Measurements from ENCODE around the gene NTM. TPM values are rescaled to one million over a fixed set of nuclear protein-coding genes. Genes with fewer than 3 reads are reported as not detected.

NTM gene
- total RNA-seq, 3 donors from 2014 or later = 0.66 to 9.0 (median 1.0) TPM

GRCh38 chr11:131874070-131874469 lies 503.7 kb downstream of the NTM start:
- Histone ChIP-seq H3K4me1 (no peaks in the 10 kb centered on the region), H3K27me3 (no peaks in the 10 kb centered on the region), H3K36me3 (no peaks in the 10 kb centered on the region), H3K9me3 (no peaks in the 10 kb centered on the region), H3K27ac (no peak overlapping the region), H3K4me3 (no peak overlapping the region)
- DNase-seq (ENCODE audit: low spot score in 2 of 2) = no peak
- intact Hi-C loops (cut with DNase I; ENCODE audit: low total_unique reads) = no loop called here
- TF ChIP-seq POLR2AphosphoS5 (IDR thresholded peaks at IDR 0.05) (no peak), POLR2A (IDR thresholded peaks at IDR 0.05) (no peak)
- TF ChIP-seq, protein P1, sequence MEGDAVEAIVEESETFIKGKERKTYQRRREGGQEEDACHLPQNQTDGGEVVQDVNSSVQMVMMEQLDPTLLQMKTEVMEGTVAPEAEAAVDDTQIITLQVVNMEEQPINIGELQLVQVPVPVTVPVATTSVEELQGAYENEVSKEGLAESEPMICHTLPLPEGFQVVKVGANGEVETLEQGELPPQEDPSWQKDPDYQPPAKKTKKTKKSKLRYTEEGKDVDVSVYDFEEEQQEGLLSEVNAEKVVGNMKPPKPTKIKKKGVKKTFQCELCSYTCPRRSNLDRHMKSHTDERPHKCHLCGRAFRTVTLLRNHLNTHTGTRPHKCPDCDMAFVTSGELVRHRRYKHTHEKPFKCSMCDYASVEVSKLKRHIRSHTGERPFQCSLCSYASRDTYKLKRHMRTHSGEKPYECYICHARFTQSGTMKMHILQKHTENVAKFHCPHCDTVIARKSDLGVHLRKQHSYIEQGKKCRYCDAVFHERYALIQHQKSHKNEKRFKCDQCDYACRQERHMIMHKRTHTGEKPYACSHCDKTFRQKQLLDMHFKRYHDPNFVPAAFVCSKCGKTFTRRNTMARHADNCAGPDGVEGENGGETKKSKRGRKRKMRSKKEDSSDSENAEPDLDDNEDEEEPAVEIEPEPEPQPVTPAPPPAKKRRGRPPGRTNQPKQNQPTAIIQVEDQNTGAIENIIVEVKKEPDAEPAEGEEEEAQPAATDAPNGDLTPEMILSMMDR (IDR thresholded peaks at IDR 0.05) = no peak

DNA sequence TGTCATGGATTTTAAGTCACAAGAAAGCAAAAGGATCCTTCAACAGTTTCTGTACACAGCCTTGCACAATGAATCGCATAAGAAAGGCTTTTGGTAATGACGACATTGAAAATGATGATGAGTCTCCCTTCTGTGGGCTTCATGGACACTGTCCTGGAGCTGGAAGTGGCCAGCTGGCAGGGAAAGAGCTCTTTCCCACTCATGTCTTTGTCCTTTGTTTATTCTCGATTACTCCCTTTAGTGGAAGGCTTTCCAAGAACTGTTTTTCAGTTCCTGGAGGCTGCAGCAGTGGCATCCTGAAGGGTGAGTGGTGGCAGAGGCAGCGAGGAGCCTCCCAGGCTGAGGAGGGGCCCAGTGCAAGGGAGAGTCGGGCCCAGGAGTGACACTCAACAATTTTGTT lies 505.2 kb downstream of the NTM start:
- H3K36me3 ChIP-seq = no peaks in the 10 kb centered on the region
- H3K4me1 ChIP-seq = no peaks in the 10 kb centered on the region
- no peaks in the 10 kb centered on the region for H3K9me3 ChIP-seq
- DNase-seq (ENCODE audit: low spot score in 2 of 2) = no peak
- H3K4me3 ChIP-seq = no peak overlapping the region
- intact Hi-C loops (cut with DNase I; ENCODE audit: low total_unique reads) = no loop called here
- peak overlapping the region in 1 of 2 donors; percentile 16 for H3K27ac ChIP-seq
- no peaks in the 10 kb centered on the region for H3K27me3 ChIP-seq
- no peak for TF ChIP-seq POLR2AphosphoS5 (IDR thresholded peaks at IDR 0.05)
- TF ChIP-seq, protein P1 (IDR thresholded peaks at IDR 0.05) = no peak
- no peak for TF ChIP-seq POLR2A (IDR thresholded peaks at IDR 0.05)

- H3K9me3 ChIP-seq = no peaks in the 10 kb centered on the region
- H3K36me3 ChIP-seq = no peaks in the 10 kb centered on the region
- intact Hi-C loops (cut with DNase I; ENCODE audit: low total_unique reads) = no loop called here
- TF ChIP-seq POLR2A (IDR thresholded peaks at IDR 0.05) (no peak), POLR2AphosphoS5 (IDR thresholded peaks at IDR 0.05) (no peak)
- TF ChIP-seq, protein P1 (IDR thresholded peaks at IDR 0.05) = no peak
- no peak overlapping the region for H3K27ac ChIP-seq
- no peaks in the 10 kb centered on the region for H3K27me3 ChIP-seq
- no peak overlapping the region for H3K4me3 ChIP-seq
- no peaks in the 10 kb centered on the region for H3K4me1 ChIP-seq
- no peak for DNase-seq (ENCODE audit: low spot score in 2 of 2)
These were observed 507.0 kb downstream of the NTM start for GRCh38 chr11:131877246-131877942.

DNA sequence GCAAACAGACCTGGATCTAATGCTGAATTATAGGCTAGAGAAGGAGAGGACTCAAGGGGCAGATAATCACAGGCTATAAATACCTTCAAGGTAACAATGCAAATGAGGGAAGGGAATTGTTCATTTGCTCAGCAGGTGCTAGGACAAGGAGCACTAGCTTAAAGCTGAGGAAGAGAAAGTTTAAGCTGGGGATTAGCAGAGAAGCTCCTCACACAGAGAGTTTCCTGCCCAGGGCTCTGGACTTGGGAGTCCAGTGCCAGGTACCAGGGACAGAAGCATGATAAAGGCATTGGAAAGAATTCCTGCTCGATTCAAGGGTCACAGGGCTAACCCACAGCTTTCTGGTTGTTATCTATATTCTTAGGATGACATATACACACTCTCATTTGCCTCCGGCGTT lies 509.9 kb downstream of the NTM start:
- TF ChIP-seq, protein P1 (IDR thresholded peaks at IDR 0.05) = no peak
- TF ChIP-seq POLR2A (IDR thresholded peaks at IDR 0.05) (no peak), POLR2AphosphoS5 (IDR thresholded peaks at IDR 0.05) (no peak)
- no peak for DNase-seq (ENCODE audit: low spot score in 2 of 2)
- intact Hi-C loops (cut with DNase I; ENCODE audit: low total_unique reads) = no loop called here

DNA sequence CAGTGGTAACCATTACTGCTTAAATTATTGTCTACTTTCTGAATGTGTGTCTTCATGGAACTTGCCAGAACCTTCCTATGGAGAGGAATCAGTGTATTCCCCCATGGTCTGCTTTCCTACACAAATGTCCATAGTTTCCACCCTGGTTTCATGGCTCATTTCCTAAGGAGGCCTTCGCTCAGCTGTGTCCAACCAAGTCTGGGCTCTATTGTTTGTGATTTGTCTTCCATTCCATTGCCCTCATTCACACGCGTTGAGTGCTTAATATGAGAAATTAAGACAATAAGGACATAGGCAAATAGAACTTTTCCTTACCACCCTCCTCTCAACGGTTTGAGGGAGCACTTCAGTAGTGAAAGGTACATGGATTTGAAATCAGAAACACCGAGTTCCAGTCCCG lies 510.6 kb downstream of the NTM start:
- H3K36me3 ChIP-seq = no peaks in the 10 kb centered on the region
- no peaks in the 10 kb centered on the region for H3K27me3 ChIP-seq
- no peak overlapping the region for H3K4me3 ChIP-seq
- intact Hi-C loops (cut with DNase I; ENCODE audit: low total_unique reads) = no loop called here
- DNase-seq (ENCODE audit: low spot score in 2 of 2) = no peak
- H3K9me3 ChIP-seq = no peaks in the 10 kb centered on the region
- H3K27ac ChIP-seq = no peak overlapping the region
- TF ChIP-seq POLR2AphosphoS5 (IDR thresholded peaks at IDR 0.05) (no peak), POLR2A (IDR thresholded peaks at IDR 0.05) (no peak)
- TF ChIP-seq, protein P1 (IDR thresholded peaks at IDR 0.05) = no peak
- H3K4me1 ChIP-seq = no peaks in the 10 kb centered on the region

More for the DNA sequence above, 509.9 kb downstream of the NTM start:
- Histone ChIP-seq H3K36me3 (no peaks in the 10 kb centered on the region), H3K9me3 (no peaks in the 10 kb centered on the region), H3K27me3 (no peaks in the 10 kb centered on the region), H3K27ac (no peak overlapping the region), H3K4me3 (no peak overlapping the region), H3K4me1 (no peaks in the 10 kb centered on the region)

Data from breast epithelium (tissue), 4 donors.